Endothelial cell of umbilical vein (primary cell): Measurements from ENCODE around the gene CYP11A1. TPM values are rescaled to one million over a fixed set of nuclear protein-coding genes. Genes with fewer than 3 reads are reported as not detected.
A peak's percentile ranks its signal among the peaks of the same experiment; 100 is the strongest.

Experiments used
- BruUV-seq: library from RNA; stranded (reverse); fragments of 400-500 nt; replicated peaks from 2 replicates; lab custom pipeline; 2021; lab: Mats Ljungman, UMichigan
- CTCF ChIA-PET: fragments of 300-600, 350-600 bp; sonication (Branson Sonifier 250); formaldehyde crosslinking; loops from one replicate; lab custom pipeline; 2021; ENCODE audit warnings: antibody characterized with exemption, inconsistent platforms; lab: Charles Lee
- POLR2A ChIA-PET: fragments of 300-600, 350-600 bp; sonication (Branson Sonifier 250); formaldehyde crosslinking; loops from one replicate; lab custom pipeline; 2021; ENCODE audit warnings: antibody characterized with exemption, inconsistent platforms; lab: Charles Lee
- DNase-seq: peaks from one replicate; pipeline ENCODE4 v3.0.0-alpha.2; 2011; ENCODE audit warnings: low read depth, low spot score
- FAIRE-seq: peaks from 2 replicates; lab custom pipeline; 2011; peaks lifted over from hg19 to GRCh38; lab: Jason Lieb, UNC
- H2AFZ ChIP-seq: 2 replicates; pipeline ENCODE4 v1.6.0; 2012; ENCODE audit warnings: low read depth, low read length, control low read depth, inconsistent platforms
- H3K27ac ChIP-seq: 2 replicates; pipeline ENCODE4 v1.5.1; 2011; ENCODE audit warnings: low read depth, mild to moderate bottlenecking, control low read depth, low read length, moderate library complexity; ENCODE audit not compliant: insufficient read depth
- H3K27me3 ChIP-seq, 2 experiments: 2 replicates each; pipeline versions ENCODE4 v1.6.0 to v1.6.1; 2011; ENCODE audit warnings: low read length in 2 of 2, mixed read lengths in 1 of 2; ENCODE audit not compliant: control insufficient read depth in 2 of 2, insufficient read depth in 2 of 2
- H3K36me3 ChIP-seq, 2 experiments: 2 replicates in 1 of 2; 3 replicates in 1 of 2; pipeline ENCODE4 v1.5.1; 2011; ENCODE audit warnings: low read length in 2 of 2, mild to moderate bottlenecking in 1 of 2, moderate library complexity in 1 of 2; ENCODE audit not compliant: control insufficient read depth in 2 of 2, insufficient read depth in 2 of 2; ENCODE audit errors: extremely low read depth in 1 of 2
- H3K4me1 ChIP-seq: 3 replicates; pipeline ENCODE4 v1.5.1; 2011; ENCODE audit warnings: mild to moderate bottlenecking, low read length; ENCODE audit not compliant: control insufficient read depth, insufficient read depth; ENCODE audit errors: extremely low read depth
- H3K4me2 ChIP-seq: 2 replicates; pipeline ENCODE4 v1.6.1; 2011; ENCODE audit warnings: low read length, control low read depth, mixed read lengths; ENCODE audit not compliant: insufficient read depth
- H3K4me3 ChIP-seq, 3 experiments: fragments of 200-600 bp in 1 of 3; sonication (generic), shearing (Covaris generic) in 1 of 3; replicated peaks in 1 of 3; 2 replicates each; pipeline ENCODE4 v1.5.1; 2011 to 2016; ENCODE audit warnings: control low read depth in 3 of 3, low read length in 3 of 3, mild to moderate bottlenecking in 2 of 3, inconsistent platforms in 1 of 3, low read depth in 1 of 3, moderate library complexity in 1 of 3; ENCODE audit not compliant: insufficient read depth in 1 of 3
- H3K79me2 ChIP-seq: 2 replicates; pipeline ENCODE4 v1.6.0; 2012; ENCODE audit warnings: low read length, inconsistent platforms; ENCODE audit not compliant: control insufficient read depth, insufficient read depth
- H3K9ac ChIP-seq: replicated peaks from 2 replicates; pipeline ENCODE3; 2011; ENCODE audit warnings: low read length, control low read depth; ENCODE audit not compliant: insufficient read depth; ENCODE audit errors: extremely low read depth
- H3K9me1 ChIP-seq: replicated peaks from 3 replicates; pipeline ENCODE4 v1.6.0; 2011; ENCODE audit warnings: mild to moderate bottlenecking, low read length; ENCODE audit not compliant: control insufficient read depth, insufficient read depth; ENCODE audit errors: extremely low read depth
- H3K9me3 ChIP-seq: replicated peaks from 2 replicates; pipeline ENCODE4 v1.5.1; 2012; ENCODE audit warnings: low read length, inconsistent platforms; ENCODE audit not compliant: control insufficient read depth, insufficient read depth
- H4K20me1 ChIP-seq: replicated peaks from 2 replicates; pipeline ENCODE3; 2011; ENCODE audit warnings: mild to moderate bottlenecking, low read length; ENCODE audit not compliant: control insufficient read depth, insufficient read depth; ENCODE audit errors: extremely low read depth
- CTCF ChIP-seq, 2 donors: IDR thresholded peaks; 1 replicate in 1 of 2; 2 replicates in 1 of 2; pipeline ENCODE4 v1.5.1; 2011; ENCODE audit warnings: low read length in 2 of 2, mild to moderate bottlenecking in 2 of 2, moderate library complexity in 2 of 2, control low read depth in 1 of 2, inconsistent platforms in 1 of 2, low read depth in 1 of 2; ENCODE audit not compliant: insufficient read depth in 1 of 2; ENCODE audit errors: extremely low read depth in 1 of 2
- FOS ChIP-seq: IDR thresholded peaks from 2 replicates; pipeline ENCODE4 v1.6.1; 2011; ENCODE audit warnings: mild to moderate bottlenecking, low read length, moderate library complexity, borderline replicate concordance; ENCODE audit not compliant: insufficient read depth
- GATA2 ChIP-seq: IDR thresholded peaks from 2 replicates; pipeline ENCODE4 v1.7.0; 2011; ENCODE audit warnings: low read depth, mild to moderate bottlenecking, moderate library complexity, mixed read lengths, low read length; ENCODE audit not compliant: insufficient read length, insufficient read depth
- MAX ChIP-seq: IDR thresholded peaks from 2 replicates; pipeline ENCODE4 v1.6.1; 2011; ENCODE audit not compliant: insufficient read depth, insufficient read length
- POLR2A ChIP-seq: IDR thresholded peaks from 2 replicates; pipeline ENCODE4 v1.6.1; 2012; ENCODE audit warnings: low read depth, mild to moderate bottlenecking, control low read depth, low read length
- POLR2AphosphoS5 ChIP-seq: IDR thresholded peaks from 2 replicates; pipeline ENCODE4 v1.6.1; 2012; ENCODE audit warnings: low read depth, mild to moderate bottlenecking, control low read depth, low read length, moderate library complexity; ENCODE audit not compliant: insufficient read depth
- dilution Hi-C: fragments of 300-500 bp; cut with MboI; formaldehyde crosslinking; loops from one replicate; pipeline ENCODE4 v1.15.0; 2019; ENCODE audit warnings: low sequenced_read_pairs; ENCODE audit not compliant: extremely low pct_ligation_motif_present
- intact Hi-C: fragments of 100-400 bp; cut with micrococcal nuclease; formaldehyde crosslinking; loops from one replicate; pipeline ENCODE4 v1.10.0; 2022
- polyA plus RNA-seq, 4 experiments: library from polyadenylated mRNA; depleted of rRNA in 3 of 4; stranded (reverse) in 3 of 4; unstranded in 1 of 4; fragments of >200 nt; gene quantifications; 2 replicates each; pipeline versions ENCODE4 v1.2.1 to v1.2.3, GENCODE V29; 2011 to 2012; ENCODE audit warnings: missing spikeins in 1 of 4
- total RNA-seq: library from RNA; stranded (reverse); gene quantifications from 2 replicates; pipeline ENCODE4 v1.2.3, GENCODE V29; 2021

Gene CYP11A1
- total and polyA plus RNA-seq, 2 donors (not counting 3 experiments of a cell fraction or from before 2014, with no cell fraction given) = 0.08 TPM; not detected in 1

- Histone ChIP-seq H2AFZ (no peak overlapping the region), H3K4me3 (no peak overlapping the region), H3K9ac (no peak overlapping the region), H3K4me2 (no peak overlapping the region), H3K9me1 (no peaks in the 10 kb centered on the region), H3K79me2 (no peaks in the 10 kb centered on the region), H3K9me3 (no peaks in the 10 kb centered on the region), H3K4me1 (no peaks in the 10 kb centered on the region), H4K20me1 (no peaks in the 10 kb centered on the region), H3K27me3 (peaks cover 21 to 34% of the 10 kb centered on the region in 2 experiments), H3K36me3 (no peaks in the 10 kb centered on the region), H3K27ac (no peak overlapping the region)
- BruUV-seq = no TSS peak
- POLR2A ChIA-PET = no interaction called here
- intact Hi-C loops (loop anchor here (2.0 kb wide), 1 partner anchor 177 kb away; no protein-coding TSS in a partner anchor), dilution Hi-C loops (no loop called here)
- no peak for FAIRE-seq
- DNase-seq = no peak
- CTCF ChIA-PET = interaction anchor here (0.8 to 2.7 kb wide), 6 partner anchors 8 to 353 kb away, joined by 3 to 11 read pairs (median 3); no protein-coding TSS in a partner anchor
- TF ChIP-seq POLR2A = no peak
- no peak for TF ChIP-seq FOS
Observed at GRCh38 chr15:74303741-74304309, 63.6 kb downstream of the CYP11A1 start.

- no TSS peak for BruUV-seq
- peak; percentile 9 for DNase-seq
- CTCF ChIA-PET = interaction anchor here (1.0 to 2.7 kb wide), 2 partner anchors 173 to 175 kb away, joined by 3 to 11 read pairs; no protein-coding TSS in a partner anchor
Observed at GRCh38 chr15:74302821-74303359, 64.6 kb downstream of the CYP11A1 start.

More at GRCh38 chr15:74302821-74303359, 64.6 kb downstream of the CYP11A1 start:
- POLR2A ChIA-PET = no interaction called here
- Histone ChIP-seq H3K27ac (no peak overlapping the region), H3K79me2 (no peaks in the 10 kb centered on the region), H4K20me1 (no peaks in the 10 kb centered on the region), H3K4me1 (no peaks in the 10 kb centered on the region), H3K27me3 (peaks cover 17 to 31% of the 10 kb centered on the region in 2 experiments), H3K9ac (no peak overlapping the region), H3K36me3 (no peaks in the 10 kb centered on the region), H3K4me3 (no peak overlapping the region), H3K9me1 (no peaks in the 10 kb centered on the region), H2AFZ (no peak overlapping the region), H3K4me2 (no peak overlapping the region), H3K9me3 (no peaks in the 10 kb centered on the region)
- dilution Hi-C loops = no loop called here
- TF ChIP-seq CTCF (IDR thresholded peaks at IDR 0.05; ENCODE audit: extremely low read depth in 1 of 2, insufficient read depth in 1 of 2, low read depth in 1 of 2, low read length in 2 of 2) = peak; percentile 20 to 45
- no peak for TF ChIP-seq FOS
- no peak for TF ChIP-seq MAX
- TF ChIP-seq GATA2 = no peak
- TF ChIP-seq POLR2A = no peak
- no peak for TF ChIP-seq POLR2AphosphoS5
- intact Hi-C loops = loop anchor here (2.0 kb wide), 1 partner anchor 176 kb away; no protein-coding TSS in a partner anchor
- FAIRE-seq = no peak
